Pons (tissue), 1 donor: ENCODE measurements around the gene PTPRD.

Experiments
- DNase-seq: peaks from one replicate; pipeline ENCODE4 v3.0.0-alpha.2; 2016; ENCODE audit warnings: low spot score

Gene PTPRD

GRCh38 chr9:10612641-10613398 is at the start of gene PTPRD:
Gene PTPRD, minus strand, starts transcription at chr9:10613002.
- no peak for DNase-seq

- no peak for DNase-seq
Measured at GRCh38 chr9:10661994-10662393, 49.2 kb upstream of the PTPRD start.

GRCh38 chr9:10661376-10661775 is 48.6 kb upstream of the PTPRD start:
- DNase-seq, result no peak

- DNase-seq, result no peak
Measured at GRCh38 chr9:10651012-10651411, 38.2 kb upstream of the PTPRD start.

- no peak for DNase-seq
Measured at GRCh38 chr9:10649076-10649475, 36.3 kb upstream of the PTPRD start.

GRCh38 chr9:10633785-10634184 is 21.0 kb upstream of the PTPRD start:
- DNase-seq, result no peak

GRCh38 chr9:10614196-10614800 is 1.5 kb upstream of the PTPRD start:
- no peak for DNase-seq

- no peak for DNase-seq
Measured at GRCh38 chr9:10613419-10613818, 617 bp upstream of the PTPRD start.

- no peak for DNase-seq
Measured at GRCh38 chr9:10605388-10605787, 7.4 kb downstream of the PTPRD start.

GRCh38 chr9:10604927-10605326 is 7.9 kb downstream of the PTPRD start:
- no peak for DNase-seq

GRCh38 chr9:10597801-10598200 is 15.0 kb downstream of the PTPRD start:
- no peak for DNase-seq

- no peak for DNase-seq
Measured at GRCh38 chr9:10594482-10594881, 18.3 kb downstream of the PTPRD start.

- DNase-seq, result no peak
Measured at GRCh38 chr9:10586407-10586806, 26.4 kb downstream of the PTPRD start.

GRCh38 chr9:10571699-10572098 is 41.1 kb downstream of the PTPRD start:
- no peak for DNase-seq

- DNase-seq, result no peak
Measured at GRCh38 chr9:10566848-10567247, 46.0 kb downstream of the PTPRD start.

GRCh38 chr9:10562581-10563343 is 50.0 kb downstream of the PTPRD start:
- DNase-seq, result no peak

GRCh38 chr9:10548348-10548747 is 64.5 kb downstream of the PTPRD start:
- no peak for DNase-seq

- DNase-seq, result no peak
Measured at GRCh38 chr9:10538073-10538472, 74.7 kb downstream of the PTPRD start.

GRCh38 chr9:10534850-10535249 is 78.0 kb downstream of the PTPRD start:
- DNase-seq, result no peak

GRCh38 chr9:10525972-10526371 is 86.8 kb downstream of the PTPRD start:
- DNase-seq, result no peak

- DNase-seq, result no peak
Measured at GRCh38 chr9:10523164-10523563, 89.6 kb downstream of the PTPRD start.

- DNase-seq, result no peak
Measured at GRCh38 chr9:10512144-10512543, 100.7 kb downstream of the PTPRD start.

GRCh38 chr9:10488937-10489336 is 123.9 kb downstream of the PTPRD start:
- DNase-seq, result no peak
